GM21381 (cell line): ENCODE measurements around the gene SREBF1.
A peak's percentile ranks its signal among the peaks of the same experiment; 100 is the strongest.

Source experiments
- ATAC-seq: cut with Tn5 transposase; IDR thresholded peaks from one replicate; pipeline ENCODE4 v1.9.1; 2021; ENCODE audit warnings: mild to moderate bottlenecking, moderate library complexity; ENCODE audit not compliant: unreplicated experiment

SREBF1 gene

GRCh38 chr17:17826942-17827785, 9.6 kb downstream of the SREBF1 start:
- no peak for ATAC-seq

- ATAC-seq: no peak
These were observed 10.5 kb downstream of the SREBF1 start for GRCh38 chr17:17826342-17826713.

- ATAC-seq: no peak
These were observed 11.8 kb downstream of the SREBF1 start for GRCh38 chr17:17824783-17825614.

- ATAC-seq: no peak
These were observed 12.5 kb downstream of the SREBF1 start for GRCh38 chr17:17824119-17824782.

GRCh38 chr17:17823433-17824118, 13.2 kb downstream of the SREBF1 start:
- peak; percentile 66 for ATAC-seq

- no peak for ATAC-seq
These were observed 14.2 kb downstream of the SREBF1 start for GRCh38 chr17:17822616-17823015.

- no peak for ATAC-seq
These were observed 14.6 kb downstream of the SREBF1 start for GRCh38 chr17:17822189-17822588.

- no peak for ATAC-seq
These were observed 16.2 kb downstream of the SREBF1 start for GRCh38 chr17:17820463-17821158.

GRCh38 chr17:17820046-17820445, 16.7 kb downstream of the SREBF1 start:
- ATAC-seq: no peak

- peak; percentile 38 for ATAC-seq
These were observed 17.2 kb downstream of the SREBF1 start for GRCh38 chr17:17819561-17819995.

- ATAC-seq: no peak
These were observed 17.7 kb downstream of the SREBF1 start for GRCh38 chr17:17819111-17819510.

GRCh38 chr17:17818088-17818526, 18.7 kb downstream of the SREBF1 start:
- no peak for ATAC-seq

- ATAC-seq: no peak
These were observed 19.2 kb downstream of the SREBF1 start for GRCh38 chr17:17817552-17817947.

- no peak for ATAC-seq
These were observed 19.8 kb downstream of the SREBF1 start for GRCh38 chr17:17816831-17817551.

GRCh38 chr17:17816240-17816814, 20.5 kb downstream of the SREBF1 start:
- no peak for ATAC-seq

GRCh38 chr17:17815436-17816200, 21.2 kb downstream of the SREBF1 start:
- ATAC-seq: no peak

GRCh38 chr17:17815062-17815406, 21.8 kb downstream of the SREBF1 start:
- no peak for ATAC-seq
